Astrocyte of the spinal cord (primary cell): ENCODE data around the gene USE1.

Experiments
- DNase-seq: peaks from one replicate; pipeline ENCODE4 v3.0.0; 2011; ENCODE audit warnings: low read depth, low spot score
- H3K4me3 ChIP-seq: 2 replicates; pipeline ENCODE4 v1.5.1; 2011; ENCODE audit warnings: low read depth, mild to moderate bottlenecking, low read length, moderate library complexity
- CTCF ChIP-seq: IDR thresholded peaks from 2 replicates; pipeline ENCODE4 v1.5.1; 2012; ENCODE audit warnings: low read depth, mild to moderate bottlenecking, low read length, inconsistent platforms
- in situ Hi-C: cut with HindIII; loops from 2 replicates; pipeline ENCODE4 v1.10.0; 2017; ENCODE audit warnings: low sequenced_read_pairs

Gene USE1

GRCh38 chr19:17242431-17243208 lies 27.5 kb downstream of the USE1 start:
- H3K4me3 ChIP-seq = peak overlapping the region; percentile 80
- TF ChIP-seq CTCF = no peak
- no peak for DNase-seq
- in situ Hi-C loops = no loop called here

GRCh38 chr19:17243211-17243829 lies 28.2 kb downstream of the USE1 start:
- no peak for DNase-seq
- in situ Hi-C loops = no loop called here
- TF ChIP-seq CTCF = no peak
- H3K4me3 ChIP-seq = peak overlapping the region; percentile 80

GRCh38 chr19:17243830-17244617 lies 28.9 kb downstream of the USE1 start:
- peak overlapping the region; percentile 80 for H3K4me3 ChIP-seq
- TF ChIP-seq CTCF = no peak
- DNase-seq = no peak
- in situ Hi-C loops = no loop called here

- H3K4me3 ChIP-seq = peak overlapping the region; percentile 80
- DNase-seq = no peak
- in situ Hi-C loops = no loop called here
- no peak for TF ChIP-seq CTCF
These were observed 29.7 kb downstream of the USE1 start for GRCh38 chr19:17244618-17245534.

GRCh38 chr19:17245535-17245984 lies 30.4 kb downstream of the USE1 start, which contains the start of gene NR2F6:
NR2F6 (minus strand) TSS chr19:17245919; CDS start chr19:17245220, 699 bp downstream.
- in situ Hi-C loops = no loop called here
- peak within 1 kb of the TSS; percentile 80 for H3K4me3 ChIP-seq
- TF ChIP-seq CTCF = no peak
- DNase-seq = no peak
